Right lung (tissue), 5 donors: ENCODE results near the gene FUT6. TPM values are rescaled to one million over a fixed set of nuclear protein-coding genes. Genes with fewer than 3 reads are reported as not detected.
"Not testable (repeated sequence)": the region's sequence is repeated elsewhere in the genome, so short reads cannot be mapped to it uniquely, and the experiment has no call there.

Source experiments
- DNase-seq, 2 donors: peaks; one replicate each; pipeline ENCODE4 v3.0.0-alpha.2; 2013
- polyA plus RNA-seq, 5 donors: library from polyadenylated mRNA; unstranded; fragments of 120-200 nt; gene quantifications; one replicate each; pipeline versions ENCODE4 v1.2.1 to v1.2.3, GENCODE V29; 2013; ENCODE audit warnings: inconsistent platforms in 1 of 5, low replicate concordance in 1 of 5; ENCODE audit not compliant: insufficient read length in 5 of 5, insufficient read depth in 1 of 5

Gene FUT6
- polyA plus RNA-seq, 5 donors: 0.46 to 0.84 (median 0.71) TPM

- no peak for DNase-seq
Measured at GRCh38 chr19:5863030-5863665, 23.6 kb upstream of the FUT6 start.

DNA sequence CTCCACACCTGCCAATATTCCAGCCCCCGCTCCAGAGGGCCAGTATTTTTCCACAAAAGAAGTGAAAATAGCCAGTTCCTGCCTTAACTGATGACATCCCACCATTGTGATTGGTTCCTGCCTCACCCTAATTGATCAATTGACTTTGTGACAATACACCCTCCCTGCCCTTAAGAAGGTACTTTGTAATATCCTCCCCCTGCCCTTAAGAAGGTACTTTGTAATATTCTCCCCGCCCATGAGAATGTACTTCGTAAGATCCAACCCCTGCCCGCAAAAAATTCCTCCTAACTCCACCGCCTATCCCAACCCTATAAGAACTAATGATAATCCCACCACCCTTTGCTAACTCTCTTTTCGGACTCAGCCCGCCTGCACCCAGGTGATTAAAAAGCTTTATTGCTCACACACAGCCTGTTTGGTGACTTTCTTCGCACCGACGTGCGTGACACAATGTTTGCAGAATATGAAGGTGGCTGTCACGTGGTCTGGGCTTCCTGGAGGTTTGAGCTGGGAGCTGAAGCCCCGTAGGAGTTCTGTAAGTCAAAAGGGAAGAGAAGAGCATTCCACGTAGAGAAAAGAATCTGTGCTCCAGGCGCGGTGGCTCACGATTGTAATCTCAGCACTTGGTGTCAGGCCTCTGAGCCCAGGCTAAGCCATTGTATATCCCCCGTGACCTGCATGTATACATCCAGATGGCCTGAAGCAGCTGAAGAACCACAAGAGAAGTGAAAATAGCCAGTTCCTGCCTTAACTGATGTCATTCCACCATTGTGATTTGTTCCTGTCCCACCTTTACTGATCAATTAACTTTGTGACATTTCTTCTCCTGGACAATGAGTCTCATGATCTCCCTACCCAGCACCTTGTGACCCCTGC is 17.9 kb upstream of the FUT6 start:
- DNase-seq: no peak

- not testable (repeated sequence) for DNase-seq
Measured at GRCh38 chr19:5855151-5855550, 15.6 kb upstream of the FUT6 start.

- not testable (repeated sequence) for DNase-seq
Measured at GRCh38 chr19:5854121-5854520, 14.6 kb upstream of the FUT6 start.

- DNase-seq: no peak
Measured at GRCh38 chr19:5851302-5851701, 11.8 kb upstream of the FUT6 start, which contains the start of gene FUT3. TSS of gene FUT3 (minus strand) at chr19:5851449.

- peak; percentile 64 to 67 for DNase-seq
Measured at GRCh38 chr19:5850743-5851293, 11.3 kb upstream of the FUT6 start.

DNA sequence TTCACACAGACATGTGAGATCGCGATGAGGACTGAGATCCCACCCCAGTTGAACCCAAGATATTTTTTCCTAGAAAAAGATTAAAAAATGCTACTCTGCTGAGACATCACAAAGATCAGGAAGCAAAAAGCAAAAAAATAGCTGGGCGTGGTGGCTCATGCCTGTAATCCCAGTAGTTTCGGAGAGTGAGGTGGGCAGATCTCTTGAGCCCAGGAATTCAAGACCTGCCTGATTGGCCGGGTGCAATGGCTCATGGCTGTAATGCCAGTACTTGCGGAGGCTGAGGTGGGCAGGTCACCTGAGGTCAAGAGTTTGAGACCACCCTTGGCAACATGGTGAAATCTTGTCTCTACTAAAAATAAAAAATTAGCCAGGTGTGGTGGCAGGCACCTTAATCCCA is 10.7 kb upstream of the FUT6 start:
- DNase-seq: no peak

- not testable (repeated sequence) for DNase-seq
Measured at GRCh38 chr19:5848621-5849020, 9.1 kb upstream of the FUT6 start.

GRCh38 chr19:5847846-5848245 is 8.3 kb upstream of the FUT6 start:
- not testable (repeated sequence) for DNase-seq

GRCh38 chr19:5844456-5845433 is 5.2 kb upstream of the FUT6 start:
- DNase-seq: no peak

DNA sequence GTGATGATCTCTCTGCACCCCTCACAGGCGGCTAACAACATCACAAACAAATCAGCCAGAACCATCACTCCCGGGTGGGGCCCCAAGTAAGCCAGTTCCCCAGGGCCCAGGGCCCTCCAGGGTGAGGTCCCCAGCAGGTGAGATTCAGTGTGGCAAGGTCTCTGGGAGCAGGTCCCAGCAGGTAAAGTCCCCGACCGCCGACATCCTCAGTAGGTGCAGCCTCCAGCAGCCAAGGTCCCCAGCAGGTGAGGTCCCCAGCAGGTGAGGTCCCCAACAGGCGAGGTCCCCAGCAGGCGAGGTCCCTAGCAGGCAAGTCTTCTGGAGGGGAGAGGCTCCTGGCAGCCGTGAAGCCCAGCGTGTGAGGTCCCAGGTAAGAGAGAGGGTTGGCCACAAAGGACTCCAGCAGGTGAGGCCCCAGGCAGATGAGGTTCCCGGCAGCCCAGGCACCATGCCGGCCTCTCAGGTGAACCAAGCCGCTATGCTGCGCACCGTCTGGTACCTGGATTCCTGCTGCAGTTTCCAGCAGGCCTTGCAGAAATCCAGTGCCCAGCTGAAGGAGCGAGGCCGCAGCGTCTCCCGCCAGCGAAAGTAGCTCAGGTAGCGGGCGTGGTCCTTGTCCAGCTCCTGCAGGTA is 3.9 kb upstream of the FUT6 start:
- DNase-seq: no peak

- not testable (repeated sequence) for DNase-seq
Measured at GRCh38 chr19:5841735-5842111, 2.2 kb upstream of the FUT6 start.

GRCh38 chr19:5838353-5839064 is 993 bp downstream of the FUT6 start:
- no peak for DNase-seq

DNA sequence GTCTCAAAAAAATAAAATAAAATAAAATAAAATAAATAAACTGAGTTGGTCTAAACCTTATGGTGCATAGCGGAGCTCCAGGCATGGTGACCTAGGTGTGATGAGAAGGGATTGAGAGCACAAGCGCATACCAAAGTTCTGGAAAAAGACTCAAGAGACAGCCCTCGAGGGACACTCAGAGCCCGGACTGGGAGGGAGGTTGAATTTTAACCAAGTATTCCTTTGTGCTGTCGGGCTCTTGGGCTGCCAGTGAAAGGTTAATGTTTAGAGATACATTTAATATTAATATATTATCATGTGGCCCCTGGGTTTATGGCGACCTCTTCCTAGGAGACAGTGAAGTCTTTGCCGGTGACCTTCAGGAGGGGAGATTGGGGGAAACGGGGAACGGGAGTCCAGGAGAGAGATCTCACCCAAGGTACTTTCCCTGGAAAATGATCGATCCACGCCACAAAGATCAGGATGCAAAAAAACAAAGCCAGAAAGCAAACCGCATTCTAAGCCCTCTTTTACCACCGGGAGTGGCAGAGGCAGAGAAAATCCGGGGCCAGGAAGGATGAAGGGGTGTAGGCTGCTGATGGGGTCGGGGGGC is 1.6 kb downstream of the FUT6 start:
- DNase-seq: no peak

GRCh38 chr19:5832527-5833216 is 6.8 kb downstream of the FUT6 start:
- no peak for DNase-seq

DNA sequence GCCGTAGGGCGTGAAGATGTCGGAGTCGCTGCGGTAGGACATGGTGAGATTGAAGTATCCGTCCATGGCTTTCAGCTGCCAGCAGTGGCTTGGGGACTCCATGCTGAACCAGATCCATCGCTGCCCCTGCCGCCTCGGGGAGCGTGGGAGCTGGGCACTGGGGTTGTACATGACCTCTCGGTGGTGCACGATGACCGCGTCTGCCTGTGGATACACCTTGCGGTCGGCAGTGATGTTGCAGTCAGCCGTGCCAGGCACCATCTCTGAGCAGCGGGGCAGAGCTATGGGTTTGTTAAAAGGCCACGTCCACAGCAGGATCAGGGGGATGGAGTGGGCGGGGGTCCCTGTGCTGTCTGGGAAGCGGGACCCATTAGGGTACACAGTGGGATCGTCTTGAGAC is 7.4 kb downstream of the FUT6 start:
- no peak for DNase-seq

DNA sequence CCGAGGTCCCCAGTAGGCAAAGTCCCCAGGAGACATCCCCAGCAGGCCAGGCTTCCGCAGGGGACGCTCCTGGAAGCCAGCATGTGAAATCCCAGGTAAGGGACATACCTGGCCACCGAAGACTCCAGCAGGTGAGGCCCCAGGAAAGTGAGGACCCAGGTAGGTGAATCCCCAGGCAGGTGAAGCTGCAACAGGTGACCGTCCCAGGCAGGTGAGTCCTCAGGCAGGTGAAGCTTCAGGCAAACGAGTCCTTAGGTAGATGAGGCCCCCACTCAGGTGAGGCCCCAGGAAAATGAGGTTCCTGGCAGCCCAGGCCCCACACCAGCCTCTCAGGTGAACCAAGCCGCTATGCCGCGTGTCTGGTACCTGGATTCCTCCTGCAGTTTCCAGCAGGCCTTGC is 8.3 kb downstream of the FUT6 start:
- no peak for DNase-seq

GRCh38 chr19:5829567-5830310 is 9.8 kb downstream of the FUT6 start:
- DNase-seq: no peak
